GM12892 (cell line): ENCODE results near the gene RAD50.

ENCODE experiments used
- POLR2A ChIP-seq: IDR thresholded peaks from 2 replicates; pipeline ENCODE4 v1.6.1; 2011; ENCODE audit warnings: low read depth, low read length, control low read depth
- TAF1 ChIP-seq: IDR thresholded peaks from 2 replicates; pipeline ENCODE4 v1.6.1; 2011; ENCODE audit warnings: low read depth, mild to moderate bottlenecking, control low read depth, low read length, borderline replicate concordance

DNA sequence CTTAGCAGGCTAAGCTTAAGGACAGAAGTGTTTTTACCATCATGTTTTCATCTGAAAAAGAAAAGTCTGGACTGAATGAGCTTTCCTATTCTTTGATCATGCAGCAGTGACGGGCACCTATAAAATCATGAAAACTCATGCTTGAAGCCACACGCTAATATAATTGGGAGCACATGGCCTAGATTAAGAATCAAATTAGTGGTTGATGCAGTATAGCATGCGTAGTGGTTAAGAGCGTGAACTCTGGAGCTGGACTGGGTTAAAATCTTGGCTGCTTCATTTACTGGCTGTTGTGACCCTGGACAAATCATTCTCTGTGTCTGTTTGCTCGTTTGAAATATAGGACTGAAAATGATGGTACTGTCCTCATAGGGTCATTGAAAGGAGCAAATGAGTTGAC, 51.3 kb downstream of the RAD50 start:
- no peak for TF ChIP-seq POLR2A
- TF ChIP-seq TAF1, result no peak
